AG09319 (cell line): ENCODE results near the gene COL6A2.

Experiments used
- DNase-seq: peaks from one replicate; pipeline ENCODE4 v3.0.0-alpha.2; 2010; ENCODE audit warnings: low read depth; ENCODE audit errors: extremely low read depth
- CTCF ChIP-seq: IDR thresholded peaks from 2 replicates; pipeline ENCODE4 v1.5.1; 2011; ENCODE audit warnings: low read depth, mild to moderate bottlenecking, inconsistent platforms, low read length, moderate library complexity

COL6A2 gene

GRCh38 chr21:46077674-46078101, 20.2 kb upstream of the COL6A2 start:
- no peak for TF ChIP-seq CTCF
- no peak for DNase-seq

- no peak for TF ChIP-seq CTCF
- DNase-seq, result no peak
These were observed 19.5 kb upstream of the COL6A2 start for GRCh38 chr21:46078322-46078977.

GRCh38 chr21:46078978-46079351, 18.9 kb upstream of the COL6A2 start:
- no peak for TF ChIP-seq CTCF
- no peak for DNase-seq

GRCh38 chr21:46079352-46080170, 18.4 kb upstream of the COL6A2 start:
- DNase-seq, result peak; percentile 84
- no peak for TF ChIP-seq CTCF

- no peak for DNase-seq
These were observed 17.5 kb upstream of the COL6A2 start for GRCh38 chr21:46080171-46081021.

More at GRCh38 chr21:46080171-46081021, 17.5 kb upstream of the COL6A2 start:
- TF ChIP-seq CTCF, result no peak
